MM.1S (cell line): ENCODE measurements around the gene SLC26A6.

Experiments used
- CTCF ChIP-seq: fragments of 300-600 bp; sonication (generic); IDR thresholded peaks from 2 replicates; pipeline ENCODE4 v1.5.1; 2016; ENCODE audit warnings: antibody characterized with exemption, low read length, mixed read lengths
- EZH2 ChIP-seq: fragments of 300-600 bp; sonication (generic); optimal IDR thresholded peaks from 2 replicates; pipeline ENCODE3; 2017; ENCODE audit warnings: low read depth, mild to moderate bottlenecking, antibody characterized with exemption, low read length, mixed read lengths
- EZH2phosphoT487 ChIP-seq: fragments of 300-600 bp; sonication (generic); IDR thresholded peaks from 2 replicates; pipeline ENCODE4 v1.6.1; 2018; ENCODE audit warnings: antibody characterized with exemption, low read length

GRCh38 chr3:48631516-48632448 lies 3.5 kb downstream of the SLC26A6 start:
- TF ChIP-seq CTCF, result no peak
- no peak for TF ChIP-seq EZH2
- TF ChIP-seq EZH2phosphoT487, result no peak
